BE2C (cell line): ENCODE data around the gene FAM181B.

ENCODE experiments used
- DNase-seq: peaks from one replicate; pipeline ENCODE4 v3.0.0-alpha.2; 2020
- H3K27me3 ChIP-seq: fragments of 250-450 bp; sonication (Bioruptor Pico); 2 replicates; pipeline ENCODE4 v1.5.1; 2020; ENCODE audit warnings: mild to moderate bottlenecking
- H3K36me3 ChIP-seq: fragments of 250-450 bp; sonication (Bioruptor Pico); 2 replicates; pipeline ENCODE4 v1.5.1; 2020; ENCODE audit warnings: mild to moderate bottlenecking
- H3K4me1 ChIP-seq: fragments of 250-450 bp; sonication (Bioruptor Pico); 2 replicates; pipeline ENCODE4 v1.5.1; 2020
- H3K4me3 ChIP-seq: 2 replicates; pipeline ENCODE4 v1.5.1; 2011; ENCODE audit warnings: low read depth, low read length
- H3K9me3 ChIP-seq: fragments of 250-450 bp; sonication (Bioruptor Pico); 2 replicates; pipeline ENCODE4 v1.5.1; 2020
- TF ChIP-seq, protein P1 (sequence below): IDR thresholded peaks from 2 replicates; pipeline ENCODE4 v1.5.1; 2012; ENCODE audit warnings: mild to moderate bottlenecking, low read depth, low read length

FAM181B gene

DNA sequence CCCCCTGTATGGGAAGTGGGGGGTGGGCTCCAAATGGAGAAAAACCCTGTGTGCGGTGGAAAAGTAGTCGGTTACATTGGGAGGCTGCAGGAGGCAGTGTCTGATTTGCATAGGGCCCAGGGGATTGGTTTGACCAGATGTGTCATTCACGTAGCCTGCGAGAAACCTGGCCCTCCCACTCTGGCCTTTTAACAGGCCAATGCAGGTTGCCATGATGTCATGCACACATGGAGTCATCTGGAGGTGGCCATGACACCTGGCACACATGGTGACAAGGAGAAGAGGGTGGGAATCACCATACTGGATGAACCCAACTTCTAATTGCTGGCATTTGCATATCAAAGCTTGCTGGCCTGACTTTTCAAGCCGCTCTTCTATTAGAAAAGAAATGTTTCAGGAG is 50.6 kb downstream of the FAM181B start:
- Histone ChIP-seq H3K36me3 (no peaks in the 10 kb centered on the region), H3K4me3 (peak overlapping the region; percentile 36; the same call in 1 of the 2 replicates), H3K4me1 (peaks cover 5% of the 10 kb centered on the region), H3K27me3 (peaks cover 14% of the 10 kb centered on the region), H3K9me3 (no peaks in the 10 kb centered on the region)
- peak; percentile 57 for DNase-seq
- TF ChIP-seq, protein P1, sequence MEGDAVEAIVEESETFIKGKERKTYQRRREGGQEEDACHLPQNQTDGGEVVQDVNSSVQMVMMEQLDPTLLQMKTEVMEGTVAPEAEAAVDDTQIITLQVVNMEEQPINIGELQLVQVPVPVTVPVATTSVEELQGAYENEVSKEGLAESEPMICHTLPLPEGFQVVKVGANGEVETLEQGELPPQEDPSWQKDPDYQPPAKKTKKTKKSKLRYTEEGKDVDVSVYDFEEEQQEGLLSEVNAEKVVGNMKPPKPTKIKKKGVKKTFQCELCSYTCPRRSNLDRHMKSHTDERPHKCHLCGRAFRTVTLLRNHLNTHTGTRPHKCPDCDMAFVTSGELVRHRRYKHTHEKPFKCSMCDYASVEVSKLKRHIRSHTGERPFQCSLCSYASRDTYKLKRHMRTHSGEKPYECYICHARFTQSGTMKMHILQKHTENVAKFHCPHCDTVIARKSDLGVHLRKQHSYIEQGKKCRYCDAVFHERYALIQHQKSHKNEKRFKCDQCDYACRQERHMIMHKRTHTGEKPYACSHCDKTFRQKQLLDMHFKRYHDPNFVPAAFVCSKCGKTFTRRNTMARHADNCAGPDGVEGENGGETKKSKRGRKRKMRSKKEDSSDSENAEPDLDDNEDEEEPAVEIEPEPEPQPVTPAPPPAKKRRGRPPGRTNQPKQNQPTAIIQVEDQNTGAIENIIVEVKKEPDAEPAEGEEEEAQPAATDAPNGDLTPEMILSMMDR, result no peak

- peak overlapping the region; percentile 36 for H3K4me3 ChIP-seq
- DNase-seq, result peak; percentile 34
- TF ChIP-seq, protein P1, result peak; percentile 75
Observed at GRCh38 chr11:82682003-82682751, 51.5 kb downstream of the FAM181B start.

GRCh38 chr11:82680252-82680651 is 53.4 kb downstream of the FAM181B start:
- H3K4me3 ChIP-seq, result no peak overlapping the region
- no peaks in the 10 kb centered on the region for H3K36me3 ChIP-seq
- peaks cover 8% of the 10 kb centered on the region for H3K27me3 ChIP-seq
- peaks cover 5% of the 10 kb centered on the region for H3K4me1 ChIP-seq
- TF ChIP-seq, protein P1, result no peak
- no peak for DNase-seq
- H3K9me3 ChIP-seq, result no peaks in the 10 kb centered on the region

More at GRCh38 chr11:82682003-82682751, 51.5 kb downstream of the FAM181B start:
- Histone ChIP-seq H3K36me3 (no peaks in the 10 kb centered on the region), H3K4me1 (peaks cover 5% of the 10 kb centered on the region), H3K9me3 (no peaks in the 10 kb centered on the region), H3K27me3 (peaks cover 13% of the 10 kb centered on the region)
